ENCODE data around the gene SIGLEC8.

DNA sequence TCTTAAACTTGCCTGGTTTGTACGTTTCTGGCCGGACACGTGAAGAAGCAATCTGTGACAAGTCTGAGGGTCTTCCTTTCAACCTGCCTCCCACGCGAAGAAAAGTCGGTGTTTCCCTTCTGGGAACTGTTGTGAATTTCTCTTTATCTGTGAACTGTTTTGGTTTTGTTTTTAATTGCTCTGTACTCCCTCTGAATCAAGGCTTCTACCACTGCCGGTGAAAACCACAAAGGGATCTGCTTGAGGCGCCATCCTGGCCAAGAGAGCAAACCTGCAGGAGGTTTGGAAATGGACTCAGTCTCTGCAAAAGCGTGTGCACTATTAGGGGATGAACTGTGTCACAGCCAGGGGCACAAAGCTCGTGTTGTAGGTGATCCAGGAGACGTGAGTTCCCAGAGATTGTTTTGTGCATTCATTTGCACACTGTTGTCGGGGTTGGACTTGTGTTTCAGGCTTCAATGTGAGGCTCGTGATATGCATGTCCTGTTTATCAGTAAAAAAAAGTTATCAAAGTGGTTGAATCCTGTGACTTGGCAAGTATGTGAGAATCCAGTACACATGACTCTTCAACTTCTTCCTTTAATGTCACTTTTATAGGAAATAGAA is 9.7 kb downstream of the SIGLEC8 start:
- TF ChIP-seq, protein P1, sequence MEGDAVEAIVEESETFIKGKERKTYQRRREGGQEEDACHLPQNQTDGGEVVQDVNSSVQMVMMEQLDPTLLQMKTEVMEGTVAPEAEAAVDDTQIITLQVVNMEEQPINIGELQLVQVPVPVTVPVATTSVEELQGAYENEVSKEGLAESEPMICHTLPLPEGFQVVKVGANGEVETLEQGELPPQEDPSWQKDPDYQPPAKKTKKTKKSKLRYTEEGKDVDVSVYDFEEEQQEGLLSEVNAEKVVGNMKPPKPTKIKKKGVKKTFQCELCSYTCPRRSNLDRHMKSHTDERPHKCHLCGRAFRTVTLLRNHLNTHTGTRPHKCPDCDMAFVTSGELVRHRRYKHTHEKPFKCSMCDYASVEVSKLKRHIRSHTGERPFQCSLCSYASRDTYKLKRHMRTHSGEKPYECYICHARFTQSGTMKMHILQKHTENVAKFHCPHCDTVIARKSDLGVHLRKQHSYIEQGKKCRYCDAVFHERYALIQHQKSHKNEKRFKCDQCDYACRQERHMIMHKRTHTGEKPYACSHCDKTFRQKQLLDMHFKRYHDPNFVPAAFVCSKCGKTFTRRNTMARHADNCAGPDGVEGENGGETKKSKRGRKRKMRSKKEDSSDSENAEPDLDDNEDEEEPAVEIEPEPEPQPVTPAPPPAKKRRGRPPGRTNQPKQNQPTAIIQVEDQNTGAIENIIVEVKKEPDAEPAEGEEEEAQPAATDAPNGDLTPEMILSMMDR (IDR thresholded peaks at IDR 0.05; ENCODE audit: low read depth, low read length, poor library complexity, severe bottlenecking) = no peak
- no peak for TF ChIP-seq EZH2phosphoT487 (IDR thresholded peaks at IDR 0.05; ENCODE audit: borderline replicate concordance, low read length)

Data from DOHH2 (cell line).